GM12801 (cell line): ENCODE data around the gene TSPAN9.
A peak's percentile ranks its signal among the peaks of the same experiment; 100 is the strongest.

Experiments
- TF ChIP-seq, protein P1 (sequence below): IDR thresholded peaks from one replicate; pipeline ENCODE4 v1.5.1; 2011; ENCODE audit warnings: control low read depth; ENCODE audit not compliant: insufficient read length; ENCODE audit errors: extremely low read depth

TSPAN9 gene

GRCh38 chr12:3299929-3300832 lies 223.0 kb downstream of the TSPAN9 start:
- TF ChIP-seq, protein P1, sequence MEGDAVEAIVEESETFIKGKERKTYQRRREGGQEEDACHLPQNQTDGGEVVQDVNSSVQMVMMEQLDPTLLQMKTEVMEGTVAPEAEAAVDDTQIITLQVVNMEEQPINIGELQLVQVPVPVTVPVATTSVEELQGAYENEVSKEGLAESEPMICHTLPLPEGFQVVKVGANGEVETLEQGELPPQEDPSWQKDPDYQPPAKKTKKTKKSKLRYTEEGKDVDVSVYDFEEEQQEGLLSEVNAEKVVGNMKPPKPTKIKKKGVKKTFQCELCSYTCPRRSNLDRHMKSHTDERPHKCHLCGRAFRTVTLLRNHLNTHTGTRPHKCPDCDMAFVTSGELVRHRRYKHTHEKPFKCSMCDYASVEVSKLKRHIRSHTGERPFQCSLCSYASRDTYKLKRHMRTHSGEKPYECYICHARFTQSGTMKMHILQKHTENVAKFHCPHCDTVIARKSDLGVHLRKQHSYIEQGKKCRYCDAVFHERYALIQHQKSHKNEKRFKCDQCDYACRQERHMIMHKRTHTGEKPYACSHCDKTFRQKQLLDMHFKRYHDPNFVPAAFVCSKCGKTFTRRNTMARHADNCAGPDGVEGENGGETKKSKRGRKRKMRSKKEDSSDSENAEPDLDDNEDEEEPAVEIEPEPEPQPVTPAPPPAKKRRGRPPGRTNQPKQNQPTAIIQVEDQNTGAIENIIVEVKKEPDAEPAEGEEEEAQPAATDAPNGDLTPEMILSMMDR = peak; percentile 1

- TF ChIP-seq, protein P1 = no peak
Observed at GRCh38 chr12:3300833-3301401, 223.7 kb downstream of the TSPAN9 start.

DNA sequence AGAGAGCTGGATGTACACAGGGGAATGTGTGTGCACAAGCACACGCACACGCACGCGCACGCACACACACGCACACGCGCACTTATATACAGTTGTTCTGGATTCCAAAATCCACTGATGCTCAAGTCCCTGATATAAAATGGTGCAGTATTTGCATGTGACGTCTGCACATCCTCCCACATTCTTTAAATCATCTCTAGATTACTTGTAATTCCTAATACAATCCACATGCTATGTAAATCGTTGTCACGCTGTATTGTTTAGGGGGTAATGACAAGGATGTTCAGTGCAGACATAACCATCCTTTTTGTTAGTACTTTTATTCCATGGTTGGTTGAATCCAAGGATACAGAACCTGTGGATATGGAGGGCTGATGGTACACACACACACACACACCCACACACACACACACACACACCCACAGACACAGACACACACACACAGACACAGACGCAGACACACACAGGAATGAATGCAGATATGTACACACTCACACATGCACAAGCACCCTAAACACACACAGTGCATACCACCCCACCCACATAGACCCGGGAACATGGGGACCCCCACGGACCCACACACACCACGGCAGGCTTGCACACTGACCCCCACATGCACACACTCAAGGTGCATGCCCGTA lies 225.3 kb downstream of the TSPAN9 start:
- TF ChIP-seq, protein P1 = no peak

DNA sequence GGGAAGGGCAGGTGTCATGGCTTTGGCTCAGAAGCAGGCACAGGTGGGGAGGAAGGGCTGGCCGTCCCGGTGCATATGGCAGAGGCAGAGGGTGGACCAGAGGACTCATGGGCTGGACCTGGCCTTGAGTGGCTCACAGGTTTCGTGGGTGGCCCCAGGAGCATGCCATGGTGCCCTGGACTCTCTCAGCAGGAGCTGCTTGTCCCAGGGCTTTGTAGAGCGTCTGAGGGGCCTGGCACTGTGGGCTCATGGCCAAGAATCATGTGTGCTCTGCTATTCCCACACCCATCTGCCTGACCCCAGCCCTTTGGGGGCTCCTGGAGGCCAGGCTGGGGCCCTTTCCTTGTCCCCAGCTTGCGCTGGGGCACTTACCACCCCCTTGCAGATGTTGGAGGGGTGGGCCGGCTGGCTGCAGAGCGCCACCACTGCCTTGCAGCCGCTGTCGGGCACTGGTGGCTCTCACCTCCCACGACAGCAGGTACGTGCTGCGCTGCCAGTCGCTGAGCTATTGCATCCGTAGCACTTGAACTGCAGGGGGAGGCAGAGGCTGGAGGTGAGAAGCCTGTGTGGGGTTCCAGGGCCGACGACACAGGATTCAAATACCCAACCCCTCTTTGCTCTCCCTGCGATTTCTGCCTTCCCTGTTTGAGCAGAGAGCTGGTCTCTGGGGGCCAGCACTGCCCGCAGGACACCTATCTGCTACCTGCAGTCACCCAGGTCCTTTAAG lies 226.4 kb downstream of the TSPAN9 start:
- TF ChIP-seq, protein P1 = no peak

DNA sequence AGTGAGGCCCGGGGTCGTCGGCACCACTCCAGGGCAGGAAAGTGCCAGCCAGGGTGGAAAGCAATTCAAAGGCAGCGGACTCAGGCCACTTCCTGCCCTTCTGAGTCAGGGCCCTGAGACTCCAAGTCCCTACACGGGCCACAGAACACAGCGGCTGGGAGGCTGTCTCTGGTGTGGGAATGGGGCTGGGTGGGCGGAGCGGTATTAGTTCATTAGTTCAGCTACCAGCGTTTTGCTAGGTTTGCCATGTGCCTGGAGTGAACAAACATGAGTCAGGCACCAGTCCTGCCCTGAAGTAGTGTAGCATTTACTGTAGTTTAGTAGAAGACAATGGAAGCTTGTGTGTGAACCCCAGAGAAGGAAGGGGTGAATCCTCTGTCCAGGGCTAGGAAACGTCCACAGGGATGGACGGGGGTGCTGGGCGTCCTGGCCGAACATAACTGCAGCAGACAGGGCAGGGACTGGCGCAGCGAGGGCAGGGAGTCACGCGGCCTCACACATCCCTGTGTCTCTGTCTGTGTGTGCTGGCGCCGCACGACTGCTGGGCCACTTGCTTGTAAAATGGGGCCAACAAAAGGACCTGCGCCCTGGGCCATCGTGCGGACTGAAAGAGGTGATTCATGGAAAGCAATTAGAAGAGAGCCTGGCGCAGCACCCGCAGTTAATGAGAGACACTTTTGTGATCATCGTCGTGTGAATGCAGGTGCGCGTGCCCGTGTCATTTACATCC lies 227.4 kb downstream of the TSPAN9 start:
- TF ChIP-seq, protein P1 = no peak

DNA sequence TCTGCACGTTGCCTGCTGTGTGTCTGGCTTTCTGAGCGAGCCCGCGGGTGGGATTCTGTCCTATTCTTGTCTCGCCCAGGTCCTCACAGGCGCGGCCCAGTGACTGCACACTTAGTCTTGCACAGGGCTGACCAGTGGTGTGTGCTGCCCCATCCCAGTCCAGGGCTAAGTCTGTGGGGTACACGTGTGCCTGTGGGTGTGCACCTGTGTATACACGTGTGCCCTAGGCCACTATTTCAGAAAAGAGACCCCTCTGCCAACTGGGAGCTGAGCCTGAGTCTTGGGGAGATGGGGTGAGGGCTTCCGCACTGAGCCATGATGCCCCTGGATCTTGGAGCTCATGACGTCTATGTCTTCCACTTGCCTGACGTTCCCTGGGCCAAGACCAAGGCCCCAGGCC lies 228.3 kb downstream of the TSPAN9 start:
- TF ChIP-seq, protein P1 = no peak
